ENCODE data around the gene CD151.

The CD151 gene

DNA sequence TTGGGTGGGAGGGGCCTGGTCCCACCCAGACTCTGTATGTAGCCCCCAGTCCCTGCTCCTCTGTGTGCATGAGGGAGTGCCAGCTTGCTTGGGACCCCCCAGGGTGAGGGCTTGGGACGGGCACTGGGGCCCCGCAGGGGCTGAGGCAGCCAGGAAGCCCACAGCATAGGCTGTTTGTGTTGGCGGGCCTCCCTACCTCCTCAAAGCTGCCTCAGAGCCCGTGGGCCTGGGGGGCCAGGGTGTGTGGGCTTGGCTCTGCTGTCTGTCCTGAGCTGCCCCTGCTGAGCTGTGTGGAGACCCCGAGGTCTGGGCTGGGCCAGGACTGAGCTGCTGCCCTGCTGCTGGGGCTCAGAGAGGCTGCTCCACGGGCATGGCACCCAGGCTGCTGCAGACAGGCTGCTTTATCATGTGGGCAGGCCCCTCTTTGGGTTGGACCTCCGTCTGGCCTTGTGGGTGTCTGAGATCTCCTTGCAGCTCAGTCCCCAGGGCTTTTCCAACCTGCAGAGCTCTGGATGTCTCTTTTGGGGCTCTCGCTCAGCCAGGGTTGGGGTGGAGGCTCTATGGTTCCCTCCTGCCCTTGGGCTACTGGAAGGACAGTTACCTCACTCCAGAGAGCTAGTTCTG is 13.2 kb downstream of the CD151 start:
- Histone ChIP-seq H3K9me3 (ENCODE audit: severe bottlenecking) (no peaks in the 10 kb centered on the region), H3K4me3 (ENCODE audit: low read depth, low read length) (no peak overlapping the region), H3K36me3 (peaks cover 12% of the 10 kb centered on the region), H3K27ac (no peak overlapping the region), H3K27me3 (ENCODE audit: insufficient read depth, low read depth, severe bottlenecking) (no peaks in the 10 kb centered on the region)
- DNase-seq, result no peak
- TF ChIP-seq CTCF (IDR thresholded peaks at IDR 0.05; ENCODE audit: low read depth, low read length), result no peak

- H3K9me3 ChIP-seq (ENCODE audit: severe bottlenecking), result no peaks in the 10 kb centered on the region
- H3K27me3 ChIP-seq (ENCODE audit: insufficient read depth, low read depth, severe bottlenecking), result no peaks in the 10 kb centered on the region
- no peak for DNase-seq
- H3K27ac ChIP-seq, result no peak overlapping the region
- no peak for TF ChIP-seq CTCF (IDR thresholded peaks at IDR 0.05; ENCODE audit: low read depth, low read length)
- peaks cover 6% of the 10 kb centered on the region for H3K36me3 ChIP-seq
- H3K4me3 ChIP-seq (ENCODE audit: low read depth, low read length), result no peak overlapping the region
These were observed 13.8 kb downstream of the CD151 start for GRCh38 chr11:846496-847098.

GRCh38 chr11:847876-848275 is 15.1 kb downstream of the CD151 start:
- TF ChIP-seq CTCF (IDR thresholded peaks at IDR 0.05; ENCODE audit: low read depth, low read length), result no peak

DNA sequence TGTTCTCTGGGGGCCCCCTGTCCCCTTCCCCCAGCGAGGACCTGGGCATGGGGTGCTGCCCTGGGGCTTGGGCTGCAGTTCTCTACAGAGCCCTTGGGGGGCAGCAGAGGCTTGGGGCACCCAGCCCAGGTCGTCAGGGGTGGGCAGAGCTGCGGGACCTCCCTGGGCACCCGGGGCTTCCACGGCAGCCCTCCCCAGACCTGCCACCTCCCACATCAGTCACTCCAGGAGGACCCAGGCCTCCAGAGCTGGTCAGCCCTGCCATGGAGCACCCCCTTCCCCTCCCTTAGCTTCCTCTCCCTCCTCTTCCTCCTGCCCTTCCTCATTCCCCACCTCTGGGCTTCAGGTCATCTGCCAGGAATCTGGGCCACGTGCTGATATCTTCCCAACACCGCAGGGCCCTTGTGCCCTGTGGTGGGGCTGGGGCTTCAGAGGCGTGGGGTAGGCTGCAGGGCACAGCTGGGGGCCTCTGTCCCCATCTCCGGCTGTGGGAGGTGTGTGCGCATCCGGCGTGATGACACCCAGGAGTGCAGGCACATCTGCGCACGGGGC is 15.7 kb downstream of the CD151 start:
- peak; percentile 93 for TF ChIP-seq CTCF (IDR thresholded peaks at IDR 0.05; ENCODE audit: low read depth, low read length)
- no peak overlapping the region for H3K4me3 ChIP-seq (ENCODE audit: low read depth, low read length)
- no peaks in the 10 kb centered on the region for H3K36me3 ChIP-seq
- H3K9me3 ChIP-seq (ENCODE audit: severe bottlenecking), result no peaks in the 10 kb centered on the region
- peak; percentile 65 for DNase-seq
- no peaks in the 10 kb centered on the region for H3K27me3 ChIP-seq (ENCODE audit: insufficient read depth, low read depth, severe bottlenecking)
- H3K27ac ChIP-seq, result no peak overlapping the region

More at GRCh38 chr11:847876-848275, 15.1 kb downstream of the CD151 start:
- no peak overlapping the region for H3K4me3 ChIP-seq (ENCODE audit: low read depth, low read length)
- no peaks in the 10 kb centered on the region for H3K9me3 ChIP-seq (ENCODE audit: severe bottlenecking)
- DNase-seq, result no peak
- no peaks in the 10 kb centered on the region for H3K27me3 ChIP-seq (ENCODE audit: insufficient read depth, low read depth, severe bottlenecking)
- no peak overlapping the region for H3K27ac ChIP-seq
- H3K36me3 ChIP-seq, result no peaks in the 10 kb centered on the region

GRCh38 chr11:849104-849824 is 16.5 kb downstream of the CD151 start:
- peak; percentile 63 for DNase-seq
- Histone ChIP-seq H3K27ac (peak overlapping the region; percentile 7; the same call in 1 of the 2 replicates), H3K36me3 (no peaks in the 10 kb centered on the region), H3K4me3 (ENCODE audit: low read depth, low read length) (peak overlapping the region; percentile 52), H3K27me3 (ENCODE audit: insufficient read depth, low read depth, severe bottlenecking) (no peaks in the 10 kb centered on the region), H3K9me3 (ENCODE audit: severe bottlenecking) (no peaks in the 10 kb centered on the region)
- TF ChIP-seq CTCF (IDR thresholded peaks at IDR 0.05; ENCODE audit: low read depth, low read length), result no peak
